CD4-positive, CD25-positive, alpha-beta regulatory T cell (primary cell): ENCODE data around the gene ZNF285. TPM values are rescaled to one million over a fixed set of nuclear protein-coding genes. Genes with fewer than 3 reads are reported as not detected.
"Not testable (repeated sequence)": the region's sequence is repeated elsewhere in the genome, so short reads cannot be mapped to it uniquely, and the experiment has no call there.

Source experiments
- ATAC-seq, 2 donors: fragments of 150-1000 bp; cut with Tn5 transposase; one replicate each; pipeline ENCODE4 v1.10.0; 2021; ENCODE audit warnings: low read depth in 2 of 2, moderate number of reproducible peaks in 2 of 2, moderate library complexity in 1 of 2
- DNase-seq, 3 donors: peaks; one replicate each; pipeline versions ENCODE4 v3.0.0 to v3.0.0-alpha.2; 2012 to 2022; ENCODE audit warnings: mixed read lengths in 1 of 3
- H3K27ac ChIP-seq: one replicate; pipeline ENCODE4 v1.7.0; 2013; ENCODE audit warnings: mild to moderate bottlenecking, low read length; ENCODE audit not compliant: insufficient read depth, poor library complexity, severe bottlenecking
- H3K27me3 ChIP-seq: one replicate; pipeline ENCODE4 v1.7.0; 2013; ENCODE audit warnings: low read length; ENCODE audit not compliant: control insufficient read depth, insufficient read depth
- H3K36me3 ChIP-seq: one replicate; pipeline ENCODE4 v1.7.0; 2013; ENCODE audit warnings: mild to moderate bottlenecking, low read length, moderate library complexity; ENCODE audit not compliant: control insufficient read depth, insufficient read depth
- H3K4me1 ChIP-seq: 2 replicates; pipeline ENCODE4 v1.7.0; 2013; ENCODE audit warnings: mild to moderate bottlenecking, low read length; ENCODE audit not compliant: insufficient read depth, control insufficient read depth, poor library complexity, severe bottlenecking
- H3K4me3 ChIP-seq: one replicate; pipeline ENCODE4 v1.7.0; 2013; ENCODE audit warnings: low read depth, mild to moderate bottlenecking, low read length, moderate library complexity
- H3K9me3 ChIP-seq, 2 experiments: 1 replicate in 1 of 2; 2 replicates in 1 of 2; pipeline ENCODE4 v1.7.0; 2013; ENCODE audit warnings: low read length in 2 of 2, mild to moderate bottlenecking in 1 of 2, moderate library complexity in 1 of 2; ENCODE audit not compliant: control insufficient read depth in 2 of 2
- H3K27ac Mint-ChIP-seq, 3 donors: one replicate each; pipeline ENCODE4 v1.8.0; 2020 to 2022; ENCODE audit warnings: mild to moderate bottlenecking in 3 of 3, mixed read lengths in 3 of 3, moderate library complexity in 2 of 3
- H3K27me3 Mint-ChIP-seq: one replicate; pipeline ENCODE4 v1.8.0; 2022; ENCODE audit warnings: mild to moderate bottlenecking, mixed read lengths
- H3K36me3 Mint-ChIP-seq: one replicate; pipeline ENCODE4 v1.8.0; 2020; ENCODE audit warnings: mixed read lengths
- H3K4me1 Mint-ChIP-seq, 4 donors: one replicate each; pipeline ENCODE4 v1.8.0; 2020 to 2022; ENCODE audit warnings: mixed read lengths in 4 of 4, mild to moderate bottlenecking in 1 of 4
- H3K4me3 Mint-ChIP-seq, 4 donors: one replicate each; pipeline ENCODE4 v1.8.0; 2020 to 2022; ENCODE audit warnings: mild to moderate bottlenecking in 4 of 4, mixed read lengths in 4 of 4, moderate library complexity in 3 of 4
- H3K9me3 Mint-ChIP-seq, 7 donors: one replicate each; pipeline ENCODE4 v1.8.0; 2020 to 2022; ENCODE audit warnings: mixed read lengths in 7 of 7, mild to moderate bottlenecking in 3 of 7, moderate library complexity in 2 of 7
- polyA plus RNA-seq, 4 donors: library from polyadenylated mRNA; unstranded; fragments of 300-500 nt; fragmentation: Illumina TruSeq; gene quantifications; one replicate each; pipeline ENCODE4 v1.2.3, GENCODE V29; 2021
- total RNA-seq: library from RNA; stranded (reverse); gene quantifications from one replicate; pipeline ENCODE4 v1.2.3, GENCODE V29; 2022

ZNF285 gene
- total and polyA plus RNA-seq, 5 donors from 2014 or later = 0.39 to 1.8 (median 1.1) TPM; not detected in 1

DNA sequence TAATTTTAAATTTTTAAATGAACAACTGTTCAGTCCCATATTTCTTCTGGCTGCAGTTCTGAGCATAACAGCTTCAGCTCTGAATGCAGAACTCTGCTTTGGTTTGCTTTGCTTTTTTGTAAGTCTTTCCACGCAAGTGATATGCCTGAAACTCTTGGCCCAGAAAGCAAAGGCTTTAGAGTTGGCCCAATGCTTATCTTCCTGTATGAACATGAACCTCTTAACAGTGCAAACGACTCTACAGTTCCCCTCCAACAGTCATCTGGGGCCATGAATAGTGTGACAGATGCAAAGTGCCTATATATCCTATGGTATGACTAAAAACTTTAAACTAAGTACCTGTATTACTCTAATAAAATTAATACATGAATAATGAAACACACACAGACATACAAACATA is 59.6 kb downstream of the ZNF285 start:
- peaks cover 8 to 11% of the 10 kb centered on the region in 2 experiments for H3K9me3 ChIP-seq
- ATAC-seq = no peak
- peaks cover 0 to 42% (median 9%) of the 10 kb centered on the region in 7 donors for H3K9me3 Mint-ChIP-seq

GRCh38 chr19:44334639-44335038 is 66.8 kb downstream of the ZNF285 start:
- H3K4me1 Mint-ChIP-seq, H3K27ac Mint-ChIP-seq, H3K4me3 ChIP-seq, ATAC-seq, H3K27ac ChIP-seq, H3K27me3 ChIP-seq, H3K36me3 ChIP-seq, DNase-seq, H3K36me3 Mint-ChIP-seq, H3K4me1 ChIP-seq, H3K4me3 Mint-ChIP-seq, H3K27me3 Mint-ChIP-seq: not testable (repeated sequence)
- H3K9me3 ChIP-seq = peaks cover 27 to 41% of the 10 kb centered on the region in 2 experiments
- H3K9me3 Mint-ChIP-seq = peaks cover 0 to 62% (median 16%) of the 10 kb centered on the region in 7 donors

More for the DNA sequence above, 59.6 kb downstream of the ZNF285 start:
- H3K27me3 ChIP-seq = no peaks in the 10 kb centered on the region
- no peak overlapping the region for H3K27ac ChIP-seq
- DNase-seq = no peak
- no peak overlapping the region for H3K4me3 ChIP-seq
- H3K36me3 ChIP-seq = no peaks in the 10 kb centered on the region
- no peaks in the 10 kb centered on the region for H3K36me3 Mint-ChIP-seq
- no peaks in the 10 kb centered on the region for H3K27me3 Mint-ChIP-seq
- H3K27ac Mint-ChIP-seq = no peak overlapping the region
- no peaks in the 10 kb centered on the region for H3K4me1 ChIP-seq
- no peaks in the 10 kb centered on the region for H3K4me1 Mint-ChIP-seq
- no peak overlapping the region for H3K4me3 Mint-ChIP-seq

Other genes with a start within 250 kb of the ZNF285 start
- 11.5 TPM for gene ZNF226, start 236.5 kb downstream of the ZNF285 start, total RNA-seq
- gene ZNF226, start 236.5 kb downstream of the ZNF285 start, polyA plus RNA-seq = 10 to 100 TPM; 26.6 to 41.3 (median 30.6) TPM
- gene ZNF227, start 189.1 kb downstream of the ZNF285 start, total RNA-seq = 21.6 TPM
- gene ZNF227, start 189.1 kb downstream of the ZNF285 start, polyA plus RNA-seq = 10 to 100 TPM; 11.4 to 18.0 (median 16.0) TPM
- gene ZNF233, start 141.7 kb downstream of the ZNF285 start, total RNA-seq = 0.12 TPM
- gene ZNF233, start 141.7 kb downstream of the ZNF285 start, polyA plus RNA-seq = under 1 TPM in 3 of 4 donors, not detected in 1; 0.35 to 0.64 (median 0.56) TPM
- 5.4 TPM for gene ZNF235, start 96.6 kb downstream of the ZNF285 start, total RNA-seq
- 1 to 10 TPM; 1.0 to 3.5 (median 2.6) TPM for gene ZNF235, start 96.6 kb downstream of the ZNF285 start, polyA plus RNA-seq
- not detected for gene ZNF112, start 44.9 kb downstream of the ZNF285 start, total RNA-seq
- under 1 TPM in 2 of 4 donors, not detected in 2; 0.25 to 0.46 TPM for gene ZNF112, start 44.9 kb downstream of the ZNF285 start, polyA plus RNA-seq
- gene ZNF229, start 46.9 kb upstream of the ZNF285 start, total RNA-seq = not detected
- under 1 TPM in 3 of 4 donors, not detected in 1; 0.26 to 0.87 (median 0.68) TPM for gene ZNF229, start 46.9 kb upstream of the ZNF285 start, polyA plus RNA-seq
- gene ZNF180, start 98.9 kb upstream of the ZNF285 start, total RNA-seq = 5.8 TPM
- gene ZNF180, start 98.9 kb upstream of the ZNF285 start, polyA plus RNA-seq = 10 to 100 TPM in 3 of 4 donors, 1 to 10 TPM in 1; 9.5 to 11.5 (median 10.6) TPM
- gene CEACAM20, start 128.1 kb upstream of the ZNF285 start, total RNA-seq = not detected
- gene CEACAM20, start 128.1 kb upstream of the ZNF285 start, polyA plus RNA-seq = not detected
- gene IGSF23, start 212.0 kb upstream of the ZNF285 start, total RNA-seq = not detected
- not detected for gene IGSF23, start 212.0 kb upstream of the ZNF285 start, polyA plus RNA-seq
- gene PVR, start 242.3 kb upstream of the ZNF285 start, total RNA-seq = 0.37 TPM
- under 1 TPM in 1 of 4 donors, not detected in 3; 0.25 TPM for gene PVR, start 242.3 kb upstream of the ZNF285 start, polyA plus RNA-seq